B cell (primary cell): Measurements from ENCODE around the gene TARBP2. TPM values are rescaled to one million over a fixed set of nuclear protein-coding genes. Genes with fewer than 3 reads are reported as not detected.

Source experiments
- ATAC-seq: fragments of 200-7000 bp; cut with Tn5 transposase; one replicate; pipeline ENCODE4 v1.10.0; 2021; ENCODE audit warnings: low read depth, mild to moderate bottlenecking, moderate number of reproducible peaks, moderate library complexity
- CTCF ChIA-PET: fragments of 350-600 bp; sonication (Branson Sonifier 250); formaldehyde crosslinking; loops from one replicate; lab custom pipeline; 2021; ENCODE audit warnings: antibody characterized with exemption, inconsistent platforms; lab: Charles Lee
- POLR2A ChIA-PET: fragments of 350-600 bp; sonication (Branson Sonifier 250); formaldehyde crosslinking; loops from one replicate; lab custom pipeline; 2021; ENCODE audit warnings: antibody characterized with exemption; lab: Charles Lee
- DNase-seq: peaks from one replicate; pipeline ENCODE4 v3.0.0; 2013
- H2AFZ ChIP-seq: 2 replicates; pipeline ENCODE4 v1.6.1; 2012; ENCODE audit warnings: mild to moderate bottlenecking, low read depth, low read length; ENCODE audit not compliant: insufficient read depth, poor library complexity, severe bottlenecking
- H3K27ac ChIP-seq, 2 donors: 1 replicate in 1 of 2; 2 replicates in 1 of 2; pipeline ENCODE4 v1.5.1; 2012 to 2013; ENCODE audit warnings: low read length in 2 of 2, mild to moderate bottlenecking in 2 of 2, moderate library complexity in 1 of 2
- H3K27me3 ChIP-seq, 4 experiments: fragments of 200-600 bp in 1 of 4; sonication (generic) in 1 of 4; replicated peaks in 1 of 4; 1 replicate in 2 of 4; 2 replicates in 2 of 4; pipeline versions ENCODE4 v1.6.1 to v1.7.0; 2013 to 2016; ENCODE audit warnings: low read length in 3 of 4, mild to moderate bottlenecking in 2 of 4, mixed read lengths in 1 of 4, moderate library complexity in 1 of 4; ENCODE audit not compliant: insufficient read depth in 4 of 4, control insufficient read depth in 3 of 4; ENCODE audit errors: control extremely low read depth in 1 of 4
- H3K36me3 ChIP-seq, 2 experiments: replicated peaks in 1 of 2; 1 replicate in 1 of 2; 2 replicates in 1 of 2; pipeline versions ENCODE4 v1.6.1 to v1.7.1; 2013; ENCODE audit warnings: low read length in 1 of 2; ENCODE audit not compliant: insufficient read depth in 2 of 2, control insufficient read depth in 1 of 2; ENCODE audit errors: control extremely low read depth in 1 of 2, extremely low read depth in 1 of 2
- H3K4me1 ChIP-seq, 2 donors: fragments of 200-600 bp in 1 of 2; sonication (generic) in 1 of 2; 1 replicate in 1 of 2; 2 replicates in 1 of 2; pipeline versions ENCODE4 v1.5.1 to v1.6.1; 2013 to 2017; ENCODE audit warnings: low read length in 2 of 2; ENCODE audit not compliant: control insufficient read depth in 2 of 2, insufficient read depth in 2 of 2
- H3K4me2 ChIP-seq: replicated peaks from 2 replicates; pipeline ENCODE3; 2012; ENCODE audit warnings: mild to moderate bottlenecking, low read depth, low read length; ENCODE audit not compliant: poor library complexity, severe bottlenecking
- H3K4me3 ChIP-seq, 5 experiments: fragments of 200-600 bp in 1 of 5; sonication (generic) in 1 of 5; 1 replicate in 3 of 5; 2 replicates in 2 of 5; pipeline versions ENCODE4 v1.5.1 to v1.7.0; 2011 to 2016; ENCODE audit warnings: low read length in 4 of 5, mild to moderate bottlenecking in 4 of 5, low read depth in 2 of 5, control low read depth in 1 of 5, moderate library complexity in 1 of 5; ENCODE audit not compliant: insufficient read depth in 1 of 5; ENCODE audit errors: control extremely low read depth in 1 of 5, extremely low read depth in 1 of 5
- H3K79me2 ChIP-seq: fragments of 200-600 bp; sonication (generic); one replicate; pipeline ENCODE4 v1.6.0; 2016; ENCODE audit warnings: low read length; ENCODE audit not compliant: control insufficient read depth, insufficient read depth
- H3K9ac ChIP-seq: fragments of 200-600 bp; sonication (generic); 2 replicates; pipeline ENCODE4 v1.6.1; 2017; ENCODE audit warnings: mild to moderate bottlenecking, low read length, moderate library complexity
- H3K9me3 ChIP-seq, 3 donors: one replicate each; pipeline versions ENCODE4 v1.6.1 to v1.7.1; 2013; ENCODE audit warnings: low read length in 2 of 3; ENCODE audit not compliant: control insufficient read depth in 2 of 3, insufficient read depth in 1 of 3; ENCODE audit errors: control extremely low read depth in 1 of 3
- H4K20me1 ChIP-seq: 2 replicates; pipeline ENCODE4 v1.6.0; 2012; ENCODE audit warnings: mild to moderate bottlenecking, low read length; ENCODE audit not compliant: insufficient read depth, control insufficient read depth, poor library complexity, severe bottlenecking
- H3K27ac Mint-ChIP-seq: one replicate; pipeline ENCODE4 v1.8.0; 2021; ENCODE audit warnings: mixed read lengths
- H3K27me3 Mint-ChIP-seq: one replicate; pipeline ENCODE4 v1.8.0; 2021; ENCODE audit warnings: mixed read lengths
- H3K4me1 Mint-ChIP-seq: one replicate; pipeline ENCODE4 v1.8.0; 2021; ENCODE audit warnings: mixed read lengths
- H3K4me3 Mint-ChIP-seq: one replicate; pipeline ENCODE4 v1.8.0; 2021; ENCODE audit warnings: mixed read lengths
- H3K9me3 Mint-ChIP-seq: one replicate; pipeline ENCODE4 v1.8.0; 2022; ENCODE audit warnings: mixed read lengths; ENCODE audit not compliant: insufficient read depth
- CTCF ChIP-seq: fragments of 200-600 bp; IDR thresholded peaks from one replicate; pipeline ENCODE4 v1.8.0; 2022; ENCODE audit warnings: antibody characterized with exemption, mild to moderate bottlenecking
- EZH2 ChIP-seq: IDR thresholded peaks from 2 replicates; pipeline ENCODE4 v1.6.1; 2012; ENCODE audit warnings: borderline replicate concordance, low read depth, mild to moderate bottlenecking, moderate library complexity, low read length; ENCODE audit not compliant: insufficient read depth, poor library complexity, severe bottlenecking
- WGBS: methylation state at CpG from one replicate; pipeline ENCODE4 v1.1.5; 2013; ENCODE audit warnings: missing lambda C conversion rate; ENCODE audit not compliant: insufficient coverage; 5-methylcytosine and 5-hydroxymethylcytosine counted together
- intact Hi-C: fragments of 100-400 bp; cut with micrococcal nuclease; formaldehyde crosslinking; loops from one replicate; pipeline ENCODE4 v1.10.0; 2022
- polyA plus RNA-seq: library from polyadenylated mRNA; depleted of rRNA; stranded (reverse); fragments of >200 nt; gene quantifications from 2 replicates; pipeline ENCODE4 v1.2.3, GENCODE V29; 2012
- total RNA-seq, 2 donors: library from RNA; stranded (reverse); fragments of 120-200 nt in 1 of 2; gene quantifications; 1 replicate in 1 of 2; 2 replicates in 1 of 2; pipeline versions ENCODE4 v1.2.3 to v1.2.4, GENCODE V29; 2013 to 2022

The TARBP2 gene
- total and polyA plus RNA-seq, 2 donors (not counting 1 experiment from before 2014, with no cell fraction given): 41.6 to 47.2 TPM

- Mint-ChIP-seq H3K27me3 (no peaks in the 10 kb centered on the region), H3K27ac (no peak overlapping the region), H3K4me1 (peaks cover 31% of the 10 kb centered on the region), H3K9me3 (no peaks in the 10 kb centered on the region), H3K4me3 (peak overlapping the region; percentile 39)
- Histone ChIP-seq H4K20me1 (no peaks in the 10 kb centered on the region), H3K27ac (no peak overlapping the region), H3K27me3 (no peaks in the 10 kb centered on the region), H3K79me2 (peaks cover 21% of the 10 kb centered on the region), H3K4me3 (no peak overlapping the region), H2AFZ (no peak overlapping the region), H3K4me2 (no peak overlapping the region), H3K4me1 (peaks cover 22 to 28% of the 10 kb centered on the region in 2 donors), H3K36me3 (peaks cover 0 to 29% of the 10 kb centered on the region in 2 experiments), H3K9ac (no peak overlapping the region), H3K9me3 (peaks cover 0 to 6% (median 0%) of the 10 kb centered on the region in 3 donors)
- WGBS: 94% methylated on average over 6 of the region's 10 CpGs
- ATAC-seq (no peak), DNase-seq (no peak)
- ChIA-PET CTCF (interaction anchor here (1.4 kb wide), 1 partner anchor 82 kb away, joined by 4 read pairs; no protein-coding TSS in a partner anchor), POLR2A (no interaction called here)
- TF ChIP-seq EZH2: no peak
- intact Hi-C loops: no loop called here
Observed at GRCh38 chr12:53502983-53503728, 2.1 kb downstream of the TARBP2 start.

DNA sequence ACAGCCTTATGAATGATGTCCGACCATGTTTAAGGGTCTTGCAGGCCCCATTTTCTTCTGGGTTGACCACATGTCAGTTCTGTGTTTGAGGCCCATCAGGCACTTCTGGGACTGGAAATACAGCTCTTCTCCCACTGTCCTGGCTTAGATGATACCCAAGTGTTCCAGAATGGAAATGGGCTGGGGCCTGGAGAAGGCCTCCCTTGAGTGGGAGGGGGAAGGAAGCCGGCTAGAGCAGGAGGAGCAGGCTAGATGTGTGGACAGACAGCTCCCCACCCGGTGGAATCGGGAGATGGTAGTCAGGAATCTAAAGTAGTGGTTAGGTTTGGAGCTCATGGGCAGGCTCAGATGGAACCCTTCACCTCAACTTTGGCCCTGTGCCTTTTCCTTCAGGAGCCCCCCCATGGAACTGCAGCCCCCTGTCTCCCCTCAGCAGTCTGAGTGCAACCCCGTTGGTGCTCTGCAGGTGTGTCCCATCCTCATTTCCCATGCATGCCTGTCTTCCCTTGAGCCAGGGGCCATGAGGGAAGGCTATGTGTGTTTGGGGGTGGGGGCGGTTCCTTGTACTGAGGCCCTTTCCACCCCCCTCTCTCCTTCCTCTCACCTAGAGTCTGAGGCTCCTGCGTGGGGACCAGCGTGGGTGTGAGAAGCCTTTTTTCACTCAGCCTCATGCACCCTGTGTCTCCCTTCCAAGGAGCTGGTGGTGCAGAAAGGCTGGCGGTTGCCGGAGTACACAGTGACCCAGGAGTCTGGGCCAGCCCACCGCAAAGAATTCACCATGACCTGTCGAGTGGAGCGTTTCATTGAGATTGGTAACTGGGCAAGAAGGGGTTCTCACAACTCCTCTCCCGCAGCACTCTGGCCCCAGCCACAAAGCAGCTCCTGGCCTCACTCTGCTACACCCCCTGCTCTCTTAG lies 3.2 kb downstream of the TARBP2 start:
- H3K9me3 Mint-ChIP-seq: no peaks in the 10 kb centered on the region
- CTCF ChIA-PET: interaction anchor here (1.0 to 1.4 kb wide), 2 partner anchors 30 to 83 kb away, joined by 3 to 4 read pairs; no protein-coding TSS in a partner anchor
- ATAC-seq (no peak), DNase-seq (no peak)
- Histone ChIP-seq H3K4me1 (peaks cover 22 to 27% of the 10 kb centered on the region in 2 donors), H3K36me3 (peaks cover 0 to 29% of the 10 kb centered on the region in 2 experiments), H3K4me3 (no peak overlapping the region), H3K4me2 (no peak overlapping the region), H3K27ac (no peak overlapping the region), H3K9me3 (peaks cover 0 to 6% (median 0%) of the 10 kb centered on the region in 3 donors), H3K27me3 (no peaks in the 10 kb centered on the region), H3K79me2 (peaks cover 21% of the 10 kb centered on the region), H2AFZ (no peak overlapping the region), H3K9ac (no peak overlapping the region), H4K20me1 (no peaks in the 10 kb centered on the region)
- peaks cover 33% of the 10 kb centered on the region for H3K4me1 Mint-ChIP-seq
- WGBS: 95% methylated on average over 10 of the region's 14 CpGs
- TF ChIP-seq CTCF (no peak), EZH2 (no peak)
- intact Hi-C loops: no loop called here
- no peak overlapping the region for H3K27ac Mint-ChIP-seq
- POLR2A ChIA-PET: interaction anchor here (1.8 kb wide), 1 partner anchor 54 kb away, joined by 3 read pairs; no protein-coding TSS in a partner anchor
- no peaks in the 10 kb centered on the region for H3K27me3 Mint-ChIP-seq
- H3K4me3 Mint-ChIP-seq: no peak overlapping the region
